ENCODE data around the gene DRC7.

GRCh38 chr16:57697896-57698537 is 3.4 kb downstream of the DRC7 start:
- TF ChIP-seq CTCF (conservative IDR thresholded peaks at IDR 0.05) (no peak), ZFX (IDR thresholded peaks at IDR 0.05) (no peak)

All from C4-2B (cell line).